Measurements from ENCODE around the gene AZIN2. TPM values are rescaled to one million over a fixed set of nuclear protein-coding genes. Genes with fewer than 3 reads are reported as not detected.
A peak's percentile ranks its signal among the peaks of the same experiment; 100 is the strongest.
"Not testable (repeated sequence)": the region's sequence is repeated elsewhere in the genome, so short reads cannot be mapped to it uniquely, and the experiment has no call there.

Gene AZIN2
- total and polyA plus RNA-seq, 2 donors from 2014 or later: 4.9 to 7.5 TPM

DNA sequence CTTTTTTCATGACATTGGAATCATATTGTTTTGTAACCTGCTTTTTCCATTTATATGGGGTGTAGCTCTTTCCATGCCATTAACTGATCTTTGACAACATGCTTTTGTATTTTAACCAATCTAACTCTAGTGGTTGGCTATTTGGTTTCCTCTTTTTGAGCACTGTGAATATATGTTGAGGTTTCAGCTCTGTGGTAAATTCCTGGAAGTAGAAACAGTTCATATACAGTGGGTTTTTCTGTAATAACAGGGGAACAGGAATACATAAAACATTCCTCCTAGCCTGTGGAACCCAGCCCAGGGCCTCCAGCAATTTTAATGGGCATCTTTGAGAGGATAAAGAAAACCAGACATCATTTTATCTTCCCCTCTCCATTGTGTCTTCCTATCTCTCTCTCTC, 17.4 kb downstream of the AZIN2 start:
- Histone ChIP-seq H3K27ac (ENCODE audit: low read depth in 2 of 2, low read length in 2 of 2) (no peak overlapping the region), H3K9me3 (ENCODE audit: control insufficient read depth in 2 of 3, insufficient read depth in 1 of 3, low read length in 3 of 3) (no peaks in the 10 kb centered on the region), H3K9ac (ENCODE audit: low read length in 3 of 3) (no peak overlapping the region), H3K27me3 (ENCODE audit: control insufficient read depth, insufficient read depth, low read length) (no peaks in the 10 kb centered on the region), H3K4me3 (ENCODE audit: low read length in 3 of 3) (no peak overlapping the region), H3K36me3 (ENCODE audit: control insufficient read depth in 2 of 3, insufficient read depth in 3 of 3, low read length in 3 of 3) (peaks cover 0 to 13% (median 0%) of the 10 kb centered on the region in 3 donors), H3K4me1 (ENCODE audit: control insufficient read depth in 2 of 3, insufficient read depth in 2 of 3, low read depth in 1 of 3, low read length in 3 of 3) (peaks cover 0 to 2% (median 0%) of the 10 kb centered on the region in 3 donors)
- FAIRE-seq (no peak), DNase-seq (no peak)
- TF ChIP-seq CTCF (IDR thresholded peaks at IDR 0.05; ENCODE audit: borderline replicate concordance, extremely low read depth, insufficient read depth): no peak
- intact Hi-C loops (cut with DNase I): no loop called here

DNA sequence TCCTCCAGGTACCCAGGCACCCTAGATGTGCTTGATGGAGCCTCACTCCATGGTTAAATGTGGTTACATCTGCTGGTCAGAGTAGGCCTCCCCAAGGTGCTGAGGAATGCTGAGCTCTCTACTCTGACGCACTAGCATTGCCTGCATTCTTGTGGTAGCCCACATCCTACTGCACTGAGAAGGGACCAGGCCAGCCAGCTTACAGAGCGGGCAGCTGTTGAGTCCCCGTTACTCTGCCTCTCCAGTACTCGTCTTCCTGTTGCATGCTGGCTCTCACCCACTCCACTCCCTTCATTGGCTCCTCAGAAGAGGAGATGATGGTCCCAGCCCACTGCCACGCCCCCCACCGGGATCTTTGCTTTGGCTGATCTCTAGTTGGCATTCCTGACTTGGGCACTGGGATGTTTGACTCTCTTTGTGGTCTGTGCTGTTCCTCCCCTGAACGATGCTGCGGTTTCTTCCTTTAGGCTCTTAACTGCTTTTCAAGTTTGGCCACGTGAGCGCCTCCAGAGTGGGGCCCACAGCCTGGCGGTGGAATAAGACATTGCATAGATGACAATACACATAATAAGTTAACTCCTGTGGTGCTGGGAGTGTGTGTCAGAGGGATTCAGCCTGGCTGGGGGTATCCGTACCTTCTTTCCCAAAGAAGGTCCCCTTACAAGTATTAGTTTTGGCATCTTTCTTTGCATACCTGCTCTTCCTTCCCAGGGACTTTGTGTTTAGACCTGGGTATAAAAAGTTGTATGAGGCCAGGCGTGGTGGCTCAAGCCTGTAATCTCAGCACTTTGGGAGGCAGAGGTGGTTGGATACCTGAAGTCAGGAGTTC, 18.6 kb downstream of the AZIN2 start:
- H3K36me3 ChIP-seq (ENCODE audit: control insufficient read depth in 2 of 3, insufficient read depth in 3 of 3, low read length in 3 of 3): peaks cover 0 to 16% (median 0%) of the 10 kb centered on the region in 3 donors
- no peak overlapping the region for H3K4me3 ChIP-seq (ENCODE audit: low read length in 3 of 3)
- H3K9ac ChIP-seq (ENCODE audit: low read length in 3 of 3): no peak overlapping the region
- peaks cover 0 to 2% (median 0%) of the 10 kb centered on the region in 3 donors for H3K4me1 ChIP-seq (ENCODE audit: control insufficient read depth in 2 of 3, insufficient read depth in 2 of 3, low read depth in 1 of 3, low read length in 3 of 3)
- DNase-seq (peak in 1 of 5 donors; percentile 69), FAIRE-seq (no peak)
- H3K27ac ChIP-seq (ENCODE audit: low read depth in 2 of 2, low read length in 2 of 2): no peak overlapping the region
- no peak for TF ChIP-seq CTCF (IDR thresholded peaks at IDR 0.05; ENCODE audit: borderline replicate concordance, extremely low read depth, insufficient read depth)
- H3K27me3 ChIP-seq (ENCODE audit: control insufficient read depth, insufficient read depth, low read length): no peaks in the 10 kb centered on the region
- intact Hi-C loops (cut with DNase I): no loop called here
- H3K9me3 ChIP-seq (ENCODE audit: control insufficient read depth in 2 of 3, insufficient read depth in 1 of 3, low read length in 3 of 3): no peaks in the 10 kb centered on the region

GRCh38 chr1:33100119-33100415, 19.1 kb downstream of the AZIN2 start:
- intact Hi-C loops (cut with DNase I); H3K27ac ChIP-seq (ENCODE audit: low read depth in 2 of 2, low read length in 2 of 2); H3K4me3 ChIP-seq (ENCODE audit: low read length in 3 of 3); H3K27me3 ChIP-seq (ENCODE audit: control insufficient read depth, insufficient read depth, low read length); H3K9me3 ChIP-seq (ENCODE audit: control insufficient read depth in 2 of 3, insufficient read depth in 1 of 3, low read length in 3 of 3); H3K9ac ChIP-seq (ENCODE audit: low read length in 3 of 3); H3K4me1 ChIP-seq (ENCODE audit: control insufficient read depth in 2 of 3, insufficient read depth in 2 of 3, low read depth in 1 of 3, low read length in 3 of 3); FAIRE-seq: not testable (repeated sequence)
- peak in 2 of 5 donors; percentile 43 to 44 for DNase-seq
- H3K36me3 ChIP-seq (ENCODE audit: control insufficient read depth in 2 of 3, insufficient read depth in 3 of 3, low read length in 3 of 3): peaks cover 0 to 16% (median 0%) of the 10 kb centered on the region in 3 donors

- FAIRE-seq: no peak
These were observed 29.5 kb downstream of the AZIN2 start for GRCh38 chr1:33110477-33110876.

More at GRCh38 chr1:33110477-33110876, 29.5 kb downstream of the AZIN2 start:
- Histone ChIP-seq H3K4me1 (ENCODE audit: control insufficient read depth in 2 of 3, insufficient read depth in 2 of 3, low read depth in 1 of 3, low read length in 3 of 3) (no peaks in the 10 kb centered on the region), H3K36me3 (ENCODE audit: control insufficient read depth in 2 of 3, insufficient read depth in 3 of 3, low read length in 3 of 3) (no peaks in the 10 kb centered on the region), H3K4me3 (ENCODE audit: low read length in 3 of 3) (no peak overlapping the region), H3K9me3 (ENCODE audit: control insufficient read depth in 2 of 3, insufficient read depth in 1 of 3, low read length in 3 of 3) (peaks cover 0 to 5% (median 0%) of the 10 kb centered on the region in 3 donors), H3K9ac (ENCODE audit: low read length in 3 of 3) (no peak overlapping the region), H3K27me3 (ENCODE audit: control insufficient read depth, insufficient read depth, low read length) (no peaks in the 10 kb centered on the region), H3K27ac (ENCODE audit: low read depth in 2 of 2, low read length in 2 of 2) (no peak overlapping the region)
- DNase-seq: no peak
- intact Hi-C loops (cut with DNase I): no loop called here
- TF ChIP-seq CTCF (IDR thresholded peaks at IDR 0.05; ENCODE audit: borderline replicate concordance, extremely low read depth, insufficient read depth): no peak
